Effector memory CD4-positive, alpha-beta T cell (primary cell): ENCODE measurements around the gene NKAIN4.

Experiments used
- DNase-seq, 3 donors: peaks; one replicate each; pipeline ENCODE4 v3.0.0-alpha.2; 2020
- H3K27ac ChIP-seq: 2 replicates; pipeline ENCODE4 v1.7.0; 2013; ENCODE audit warnings: mild to moderate bottlenecking, low read length, moderate library complexity; ENCODE audit not compliant: insufficient read depth, poor library complexity, severe bottlenecking
- H3K27me3 ChIP-seq: replicated peaks from 2 replicates; pipeline ENCODE4 v1.7.0; 2013; ENCODE audit warnings: mild to moderate bottlenecking, low read length; ENCODE audit not compliant: insufficient read depth, control insufficient read depth, poor library complexity, severe bottlenecking
- H3K36me3 ChIP-seq: 2 replicates; pipeline ENCODE4 v1.7.0; 2013; ENCODE audit warnings: mild to moderate bottlenecking, low read length, moderate library complexity; ENCODE audit not compliant: control insufficient read depth, insufficient read depth
- H3K4me1 ChIP-seq: 2 replicates; pipeline ENCODE4 v1.7.0; 2013; ENCODE audit warnings: low read length, mild to moderate bottlenecking; ENCODE audit not compliant: control insufficient read depth, insufficient read depth, poor library complexity, severe bottlenecking
- H3K4me3 ChIP-seq: 2 replicates; pipeline ENCODE4 v1.7.0; 2013; ENCODE audit warnings: low read length, low read depth, mild to moderate bottlenecking; ENCODE audit not compliant: insufficient read depth, poor library complexity, severe bottlenecking
- H3K9me3 ChIP-seq: 2 replicates; pipeline ENCODE4 v1.7.0; 2013; ENCODE audit warnings: mild to moderate bottlenecking, low read length, moderate library complexity; ENCODE audit not compliant: control insufficient read depth
- total RNA-seq, 3 donors: gene quantifications; one replicate each; lab custom pipeline; 2026; lab: John Stamatoyannopoulos, UW

Gene NKAIN4
- total RNA-seq, result 0 reads per million in 3 donors

DNA sequence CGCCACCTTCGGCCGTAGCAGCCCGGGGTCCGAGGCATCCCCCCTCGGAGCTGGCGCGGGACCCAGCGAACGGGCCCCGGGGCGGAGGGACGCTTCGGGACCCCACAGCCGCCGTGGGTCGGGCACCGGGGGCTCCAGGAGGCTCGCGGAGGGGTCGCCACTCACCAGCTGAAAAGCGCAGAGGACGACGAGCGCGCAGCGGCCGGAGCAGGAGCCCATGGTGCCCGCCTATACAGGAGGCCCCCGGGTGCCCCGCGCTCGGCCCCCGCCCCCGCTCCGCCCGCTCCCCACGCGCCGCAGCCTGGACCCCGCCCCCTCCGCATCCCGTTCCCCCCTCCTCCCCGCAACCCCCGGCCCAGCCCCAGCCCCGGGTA lies at the start of gene NKAIN4:
NKAIN4 (minus strand) TSS at position 232 of the 374 bp plus-strand sequence; CDS start at position 219, 13 bp downstream.
- Histone ChIP-seq H3K27ac (no peak within 1 kb of the TSS), H3K9me3 (no peaks in the 10 kb centered on the region), H3K27me3 (peaks cover 31% of the 10 kb centered on the region), H3K36me3 (no peaks in the 10 kb centered on the region), H3K4me3 (no peak within 1 kb of the TSS), H3K4me1 (peaks cover 7% of the 10 kb centered on the region)
- DNase-seq, result no peak

DNA sequence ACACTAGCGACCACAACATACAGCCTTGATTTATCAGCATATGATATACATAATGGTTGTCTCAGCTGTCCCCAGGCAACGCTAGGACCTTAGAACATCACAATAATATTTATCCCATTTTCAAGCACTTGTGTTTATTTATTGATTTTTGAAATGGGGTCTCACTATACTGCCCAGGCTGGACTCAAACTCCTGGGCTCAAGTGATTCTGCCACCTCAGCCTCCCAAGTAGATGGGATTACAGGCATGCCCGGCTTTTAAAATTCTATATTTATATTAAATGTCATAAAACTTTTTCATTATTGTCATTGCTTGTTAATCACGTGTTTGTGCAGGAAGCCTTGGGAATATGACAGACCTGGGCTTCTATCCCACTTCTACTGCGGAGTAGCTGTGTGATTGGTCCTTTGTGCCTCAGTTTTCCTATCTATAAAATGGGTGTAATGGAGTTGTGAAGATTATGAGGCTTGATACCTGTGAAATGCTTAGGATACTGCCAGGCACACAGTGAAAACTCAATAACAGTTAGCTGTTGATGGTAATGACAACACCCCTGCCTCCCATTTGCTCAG lies 48.9 kb upstream of the NKAIN4 start:
- Histone ChIP-seq H3K9me3 (no peaks in the 10 kb centered on the region), H3K27me3 (no peaks in the 10 kb centered on the region), H3K36me3 (no peaks in the 10 kb centered on the region), H3K4me3 (no peak overlapping the region), H3K4me1 (no peaks in the 10 kb centered on the region), H3K27ac (no peak overlapping the region)
- DNase-seq, result no peak

DNA sequence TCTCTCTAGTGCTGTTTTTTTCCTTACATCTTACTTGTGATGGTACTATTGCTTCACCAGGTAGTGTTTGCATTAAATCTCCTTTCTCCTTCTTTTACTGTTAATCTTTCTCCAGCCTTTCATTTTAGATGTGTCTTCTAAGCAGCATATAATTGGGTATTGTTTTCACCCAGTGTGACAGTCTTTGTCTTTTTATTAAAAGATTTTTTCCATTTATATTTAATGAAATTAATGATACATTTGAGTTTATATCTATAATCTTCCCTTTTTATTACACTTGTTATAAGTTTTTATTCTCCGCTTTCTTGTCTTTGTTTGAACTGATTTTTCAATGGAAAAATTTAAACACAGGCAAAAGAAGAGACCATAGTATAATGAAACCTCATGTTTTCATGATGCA lies 47.4 kb upstream of the NKAIN4 start:
- no peak overlapping the region for H3K27ac ChIP-seq
- H3K36me3 ChIP-seq, result no peaks in the 10 kb centered on the region
- H3K4me3 ChIP-seq, result no peak overlapping the region
- H3K9me3 ChIP-seq, result no peaks in the 10 kb centered on the region
- no peaks in the 10 kb centered on the region for H3K4me1 ChIP-seq
- DNase-seq, result no peak
- H3K27me3 ChIP-seq, result no peaks in the 10 kb centered on the region

DNA sequence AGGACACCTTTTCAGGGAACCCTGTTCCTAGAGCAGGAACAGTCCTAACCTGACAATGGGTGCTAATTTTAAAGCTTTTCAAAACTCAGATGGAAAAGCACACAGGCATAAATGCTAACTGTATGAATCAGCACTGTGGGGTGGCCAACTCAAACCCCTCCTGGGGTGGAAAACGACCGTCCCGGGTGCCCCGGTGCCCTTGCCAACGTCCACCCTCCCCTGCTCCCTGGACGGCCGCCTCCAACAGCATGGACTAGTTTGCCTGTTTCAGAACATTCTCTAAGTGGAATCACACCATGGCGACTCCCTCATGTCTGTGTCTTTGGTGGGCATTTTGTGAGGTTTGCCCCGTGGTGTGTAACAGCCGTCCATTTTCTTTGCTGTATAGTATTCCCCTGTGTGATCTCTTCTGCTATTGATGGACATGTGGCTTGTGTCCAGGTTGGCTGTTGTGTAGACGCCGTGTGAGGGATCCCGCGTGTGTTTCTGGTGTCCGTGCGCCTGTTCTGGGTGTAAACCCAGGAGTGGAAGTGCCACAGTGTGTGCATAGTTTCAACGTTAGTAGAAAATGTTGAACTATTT lies 44.6 kb upstream of the NKAIN4 start:
- Histone ChIP-seq H3K27ac (no peak overlapping the region), H3K27me3 (peaks cover 2% of the 10 kb centered on the region), H3K9me3 (no peaks in the 10 kb centered on the region), H3K4me3 (no peak overlapping the region), H3K36me3 (no peaks in the 10 kb centered on the region), H3K4me1 (peaks cover 6% of the 10 kb centered on the region)
- DNase-seq, result no peak

DNA sequence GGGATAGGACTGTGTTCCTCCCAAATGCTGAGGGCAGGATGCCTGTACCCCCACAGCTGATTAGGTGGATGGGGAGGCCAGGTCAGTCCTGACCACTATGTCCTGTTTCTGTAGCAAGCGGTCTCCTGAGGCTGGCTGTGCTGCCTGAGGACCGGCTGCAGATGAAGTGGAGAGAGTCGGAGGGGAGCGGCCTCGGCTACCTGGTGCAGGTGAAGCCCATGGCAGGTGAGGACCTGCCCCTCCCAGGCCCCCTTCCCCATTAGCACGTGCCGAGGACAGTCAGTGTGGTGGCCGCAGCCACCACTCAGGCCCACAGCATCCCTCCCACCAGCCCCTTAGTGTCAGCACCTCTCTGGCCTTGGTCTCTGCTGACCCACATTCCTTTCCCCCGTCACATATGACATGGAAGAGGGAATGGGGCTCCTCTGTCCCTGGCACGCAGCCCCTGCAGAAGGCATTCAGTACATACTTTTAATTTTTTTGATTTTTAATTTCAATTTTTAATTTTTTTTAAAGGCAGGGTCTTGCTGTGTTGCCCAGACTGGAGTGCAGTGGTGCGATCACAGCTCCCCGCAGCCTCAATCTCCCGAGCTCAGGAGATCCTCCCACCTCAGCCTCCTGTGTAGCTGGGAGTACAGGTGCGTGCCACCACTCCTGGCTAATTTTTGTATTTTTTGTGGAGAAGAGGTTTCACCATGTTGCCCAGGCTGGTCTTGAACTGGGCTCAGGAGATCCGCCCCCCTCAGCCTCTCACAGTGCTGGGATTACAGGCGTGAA lies 43.7 kb upstream of the NKAIN4 start:
- DNase-seq, result no peak
- Histone ChIP-seq H3K27me3 (peaks cover 2% of the 10 kb centered on the region), H3K4me3 (no peak overlapping the region), H3K36me3 (no peaks in the 10 kb centered on the region), H3K4me1 (peaks cover 6% of the 10 kb centered on the region), H3K9me3 (no peaks in the 10 kb centered on the region), H3K27ac (no peak overlapping the region)

DNA sequence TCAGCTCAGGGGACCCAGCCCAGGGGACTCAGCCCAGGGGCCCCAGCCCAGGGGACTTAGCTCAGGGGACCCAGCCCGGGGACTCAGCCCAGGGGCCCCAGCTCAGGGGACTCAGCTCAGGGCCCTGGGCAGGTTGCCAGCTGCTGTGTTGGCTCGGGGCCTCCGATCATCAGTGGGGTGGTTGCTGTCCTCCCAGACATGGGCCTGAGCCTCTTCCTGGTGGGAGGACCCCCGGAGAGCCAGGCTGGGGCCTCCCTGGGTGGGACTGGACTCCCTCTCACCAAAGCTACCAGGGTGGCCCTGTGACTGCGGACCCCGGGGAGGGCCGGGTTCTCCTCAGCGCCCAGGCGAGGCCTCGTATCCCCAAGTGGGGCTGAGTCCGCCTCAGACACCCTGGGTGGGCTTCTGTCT lies 43.1 kb upstream of the NKAIN4 start:
- Histone ChIP-seq H3K9me3 (no peaks in the 10 kb centered on the region), H3K27me3 (peaks cover 2% of the 10 kb centered on the region), H3K27ac (no peak overlapping the region), H3K4me3 (no peak overlapping the region), H3K36me3 (no peaks in the 10 kb centered on the region), H3K4me1 (peaks cover 6% of the 10 kb centered on the region)
- DNase-seq, result no peak

DNA sequence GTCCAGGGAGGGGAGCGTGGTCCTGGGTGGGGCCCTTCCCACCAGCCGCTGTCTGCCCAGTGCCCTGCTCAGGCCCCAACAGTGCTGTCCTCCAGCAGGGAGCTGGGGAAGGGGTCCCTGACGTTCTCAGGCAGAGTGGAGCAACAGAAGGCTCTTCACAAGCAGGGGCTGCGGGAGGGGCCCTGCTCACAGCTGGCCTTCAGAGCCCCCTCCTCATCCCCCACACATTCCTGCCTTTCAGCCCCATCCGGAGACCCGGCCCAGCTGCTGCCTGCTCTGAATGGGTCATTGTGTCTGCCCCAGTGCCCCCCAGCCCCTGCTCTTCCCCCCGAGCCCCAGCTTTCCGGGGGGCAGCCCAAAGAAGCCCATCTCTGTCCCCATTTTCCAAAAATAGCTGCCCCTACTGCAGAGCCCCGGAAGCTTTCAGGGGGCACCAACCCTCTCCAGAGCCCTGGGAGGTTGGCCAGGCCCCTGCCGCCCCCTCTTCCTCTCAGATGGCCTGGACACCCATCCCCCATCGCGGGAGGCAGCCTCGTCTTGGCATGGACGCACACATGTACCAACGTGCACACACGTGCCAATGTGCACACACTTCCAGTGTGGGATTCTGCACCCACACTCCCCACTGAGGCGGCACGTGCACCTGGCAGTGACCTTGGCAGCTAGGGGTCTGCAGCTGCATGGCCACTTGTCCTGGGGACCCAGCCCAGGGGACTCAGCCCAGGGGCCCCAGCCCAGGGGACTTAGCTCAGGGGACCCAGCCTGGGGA lies 42.5 kb upstream of the NKAIN4 start:
- H3K27ac ChIP-seq, result no peak overlapping the region
- H3K36me3 ChIP-seq, result no peaks in the 10 kb centered on the region
- H3K9me3 ChIP-seq, result no peaks in the 10 kb centered on the region
- DNase-seq, result no peak
- H3K4me1 ChIP-seq, result peaks cover 6% of the 10 kb centered on the region
- no peak overlapping the region for H3K4me3 ChIP-seq
- peaks cover 2% of the 10 kb centered on the region for H3K27me3 ChIP-seq

DNA sequence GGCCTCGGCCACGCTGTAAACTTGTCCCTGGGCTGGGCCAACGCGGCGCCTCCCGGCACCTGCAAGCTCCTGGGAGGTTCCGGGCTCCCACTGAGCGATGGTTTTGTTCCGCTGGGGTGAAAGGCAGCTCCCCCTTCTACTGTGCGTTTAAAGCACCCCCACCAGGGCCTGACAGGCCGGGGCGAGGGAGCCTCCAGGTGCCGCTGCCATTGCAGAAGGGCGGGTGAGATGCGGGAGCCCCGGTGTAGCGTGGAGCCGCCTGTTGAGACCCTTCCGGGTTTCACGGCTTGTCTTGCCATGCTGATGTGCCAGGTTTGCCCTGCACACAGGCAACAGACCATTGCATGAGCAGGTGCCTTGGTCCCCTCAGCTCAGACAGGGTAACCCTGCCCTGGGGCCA lies 41.6 kb upstream of the NKAIN4 start:
- Histone ChIP-seq H3K27me3 (peaks cover 2% of the 10 kb centered on the region), H3K36me3 (no peaks in the 10 kb centered on the region), H3K4me3 (no peak overlapping the region), H3K27ac (no peak overlapping the region), H3K4me1 (peaks cover 10% of the 10 kb centered on the region), H3K9me3 (no peaks in the 10 kb centered on the region)
- no peak for DNase-seq

DNA sequence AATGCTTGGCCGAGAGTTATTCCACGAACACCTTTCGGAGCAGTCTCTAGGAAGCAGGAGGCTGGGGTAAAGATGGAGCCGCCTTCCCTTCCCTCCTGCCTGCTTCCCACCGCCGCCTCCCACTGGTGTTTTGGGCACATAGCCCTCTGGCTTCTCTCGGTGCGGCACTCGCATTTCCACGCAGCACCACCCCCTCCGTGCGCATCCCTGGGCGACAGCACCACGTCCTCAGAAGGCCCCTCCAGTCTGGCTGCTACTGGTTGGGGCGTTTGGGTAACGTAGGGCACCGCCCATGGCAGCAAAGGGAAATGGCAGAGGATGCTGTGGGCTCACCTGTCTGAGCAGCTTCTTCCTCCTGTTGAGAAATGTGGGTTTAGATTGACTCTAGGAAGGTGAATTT lies 41.2 kb upstream of the NKAIN4 start:
- Histone ChIP-seq H3K4me3 (no peak overlapping the region), H3K36me3 (no peaks in the 10 kb centered on the region), H3K9me3 (no peaks in the 10 kb centered on the region), H3K4me1 (peaks cover 12% of the 10 kb centered on the region), H3K27me3 (peaks cover 2% of the 10 kb centered on the region), H3K27ac (no peak overlapping the region)
- DNase-seq, result no peak
